HCT116 (cell line): Measurements from ENCODE around the gene TRO. TPM values are rescaled to one million over a fixed set of nuclear protein-coding genes. Genes with fewer than 3 reads are reported as not detected.

Experiments
- ATAC-seq: fragments of 200-7000 bp; cut with Tn5 transposase; 2 replicates; pipeline ENCODE4 v1.9.1; 2020; ENCODE audit warnings: mild to moderate bottlenecking, moderate library complexity
- BruUV-seq: library from RNA; stranded (reverse); fragments of 400-500 nt; replicated peaks from 2 replicates; lab custom pipeline; 2021; lab: Mats Ljungman, UMichigan
- CTCF ChIA-PET: fragments of 300-600 bp; sonication (Branson Sonifier 250); formaldehyde crosslinking; loops from one replicate; lab custom pipeline; 2021; ENCODE audit warnings: antibody characterized with exemption; lab: Charles Lee
- POLR2A ChIA-PET: fragments of 300-600, 350-600 bp; sonication (Branson Sonifier 250); formaldehyde crosslinking; loops from one replicate; lab custom pipeline; 2021; ENCODE audit warnings: antibody characterized with exemption; lab: Charles Lee
- RAD21 ChIA-PET, 2 experiments: fragments of 300-600 bp; sonication (Branson Sonifier 250); formaldehyde crosslinking; loops; one replicate each; lab custom pipeline; 2023; ENCODE audit warnings: low total read pairs in 2 of 2; ENCODE audit not compliant: uncharacterized antibody in 2 of 2, unreplicated experiment in 2 of 2, low non-redundant PET in 1 of 2; lab: Charles Lee
- DNase-seq: peaks from one replicate; pipeline ENCODE4 v3.0.0-alpha.2; 2010; ENCODE audit warnings: low read depth, low spot score
- H2AFZ ChIP-seq: fragments of 200-600 bp; shearing (Covaris generic), sonication (generic); 2 replicates; pipeline ENCODE4 v1.6.1; 2017; ENCODE audit warnings: low read depth, mixed run types, mixed read lengths, antibody characterized with exemption, low read length; ENCODE audit not compliant: poor library complexity, severe bottlenecking
- H3K27ac ChIP-seq: 2 replicates; pipeline ENCODE4 v1.5.1; 2012; ENCODE audit warnings: low read depth, low read length
- H3K27me3 ChIP-seq: fragments of 200-600 bp; sonication (generic); 2 replicates; pipeline ENCODE4 v1.6.1; 2016; ENCODE audit warnings: mixed run types, low read length, mixed read lengths; ENCODE audit not compliant: insufficient read depth
- H3K36me3 ChIP-seq, 2 experiments: fragments of 200-500 bp in 1 of 2; fragments of 200-600 bp in 1 of 2; sonication (Bioruptor generic) in 1 of 2; sonication (generic) in 1 of 2; 2 replicates each; pipeline versions ENCODE4 v1.5.1 to v1.6.1; 2014 to 2016; ENCODE audit warnings: low read length in 2 of 2, inconsistent platforms in 1 of 2, mixed read lengths in 1 of 2, mixed run types in 1 of 2; ENCODE audit not compliant: insufficient read depth in 2 of 2, control insufficient read depth in 1 of 2
- H3K4me1 ChIP-seq, 2 experiments: fragments of 200-600 bp in 1 of 2; sonication (generic) in 1 of 2; 2 replicates each; pipeline versions ENCODE4 v1.5.1 to v1.6.1; 2012 to 2017; ENCODE audit warnings: low read length in 2 of 2, inconsistent platforms in 1 of 2, mild to moderate bottlenecking in 1 of 2, mixed read lengths in 1 of 2, mixed run types in 1 of 2, moderate library complexity in 1 of 2; ENCODE audit not compliant: insufficient read depth in 2 of 2, control insufficient read depth in 1 of 2
- H3K4me2 ChIP-seq: fragments of 200-600 bp; sonication (generic); 2 replicates; pipeline ENCODE4 v1.6.1; 2017; ENCODE audit warnings: mixed run types, low read length, mixed read lengths
- H3K4me3 ChIP-seq, 2 experiments: fragments of 200-600 bp in 1 of 2; sonication (generic) in 1 of 2; replicated peaks in 1 of 2; 2 replicates each; pipeline ENCODE4 v1.5.1; 2011 to 2016; ENCODE audit warnings: low read length in 2 of 2, control low read depth in 1 of 2, low read depth in 1 of 2, mild to moderate bottlenecking in 1 of 2, mixed read lengths in 1 of 2, mixed run types in 1 of 2
- H3K79me2 ChIP-seq: fragments of 200-600 bp; sonication (generic); 2 replicates; pipeline ENCODE4 v1.6.1; 2017; ENCODE audit warnings: mild to moderate bottlenecking, mixed run types, low read length, moderate library complexity, mixed read lengths; ENCODE audit not compliant: insufficient read depth
- H3K9ac ChIP-seq: fragments of 200-600 bp; sonication (generic); 2 replicates; pipeline ENCODE4 v1.6.1; 2016; ENCODE audit warnings: low read length, mixed read lengths
- H3K9me2 ChIP-seq: fragments of 200-600 bp; sonication (generic), shearing (Covaris generic); 2 replicates; pipeline ENCODE4 v1.6.1; 2017; ENCODE audit warnings: mixed run types, mild to moderate bottlenecking, moderate library complexity; ENCODE audit not compliant: insufficient read depth
- H3K9me3 ChIP-seq, 2 experiments: fragments of 200-500 bp in 1 of 2; fragments of 200-600 bp in 1 of 2; sonication (Bioruptor generic) in 1 of 2; sonication (generic) in 1 of 2; 2 replicates each; pipeline ENCODE4 v1.6.1; 2014 to 2017; ENCODE audit warnings: low read length in 2 of 2, mixed read lengths in 2 of 2, inconsistent platforms in 1 of 2, low read depth in 1 of 2, mild to moderate bottlenecking in 1 of 2, mixed run types in 1 of 2, moderate library complexity in 1 of 2; ENCODE audit not compliant: control insufficient read depth in 1 of 2, insufficient read depth in 1 of 2
- H4K20me1 ChIP-seq: fragments of 200-600 bp; sonication (generic), shearing (Covaris generic); 2 replicates; pipeline ENCODE4 v1.6.1; 2017; ENCODE audit warnings: mixed run types, mild to moderate bottlenecking, moderate library complexity; ENCODE audit not compliant: insufficient read depth
- CEBPB ChIP-seq: IDR thresholded peaks from 2 replicates; pipeline ENCODE4 v1.6.1; 2012; ENCODE audit warnings: low read depth
- ELF1 ChIP-seq: IDR thresholded peaks from 2 replicates; pipeline ENCODE4 v1.6.1; 2012; ENCODE audit warnings: low read depth, borderline replicate concordance
- FOSL1 ChIP-seq: IDR thresholded peaks from 2 replicates; pipeline ENCODE4 v1.6.1; 2012; ENCODE audit warnings: low read depth
- POLR2A ChIP-seq: IDR thresholded peaks from 2 replicates; pipeline ENCODE4 v1.7.0; 2011; ENCODE audit warnings: borderline replicate concordance; ENCODE audit not compliant: insufficient read depth, insufficient read length; ENCODE audit errors: extremely low read depth
- RAD21 ChIP-seq: IDR thresholded peaks from 2 replicates; pipeline ENCODE4 v1.6.1; 2012; ENCODE audit warnings: low read depth, mild to moderate bottlenecking
- SP1 ChIP-seq: IDR thresholded peaks from 2 replicates; pipeline ENCODE4 v1.6.1; 2012; ENCODE audit warnings: low read depth
- SRF ChIP-seq: IDR thresholded peaks from 2 replicates; pipeline ENCODE4 v1.6.1; 2012; ENCODE audit warnings: low read depth
- YY1 ChIP-seq: IDR thresholded peaks from 2 replicates; pipeline ENCODE4 v1.6.1; 2011; ENCODE audit warnings: low read length, low read depth, moderate library complexity, mild to moderate bottlenecking; ENCODE audit not compliant: insufficient replicate concordance; ENCODE audit errors: extremely low read depth
- ZFX ChIP-seq: fragments of 450-650 bp; IDR thresholded peaks from 2 replicates; pipeline ENCODE4 v1.6.1; 2017
- intact Hi-C: fragments of 100-400 bp; cut with micrococcal nuclease; formaldehyde crosslinking; loops from 2 replicates; pipeline ENCODE4 v1.10.0; 2022
- total RNA-seq: library from RNA; stranded (reverse); gene quantifications from one replicate; pipeline ENCODE4 v1.2.1, GENCODE V29; 2021; ENCODE audit not compliant: unreplicated experiment
- TF ChIP-seq, protein P1 (sequence below), 3 experiments: fragments of 200-600 bp in 1 of 3; sonication (generic) in 1 of 3; IDR thresholded peaks in 2 of 3; conservative IDR thresholded peaks in 1 of 3; 2 replicates each; pipeline ENCODE4 v1.5.1; 2012 to 2017; ENCODE audit warnings: low read depth in 2 of 3, low read length in 2 of 3, antibody characterized with exemption in 1 of 3, borderline replicate concordance in 1 of 3, control low read depth in 1 of 3, mild to moderate bottlenecking in 1 of 3, mixed read lengths in 1 of 3, mixed run types in 1 of 3, moderate library complexity in 1 of 3; ENCODE audit not compliant: insufficient read depth in 1 of 3
- TF ChIP-seq, protein P2 (sequence below): IDR thresholded peaks from 2 replicates; pipeline ENCODE4 v1.6.1; 2012
- TF ChIP-seq, protein P3 (sequence below): IDR thresholded peaks from 2 replicates; pipeline ENCODE4 v1.6.1; 2011; ENCODE audit warnings: mild to moderate bottlenecking, low read length, moderate library complexity; ENCODE audit not compliant: insufficient replicate concordance; ENCODE audit errors: extremely low read depth

TRO gene
- total RNA-seq, 1 experiment from 2014 or later = 0.25 TPM

DNA sequence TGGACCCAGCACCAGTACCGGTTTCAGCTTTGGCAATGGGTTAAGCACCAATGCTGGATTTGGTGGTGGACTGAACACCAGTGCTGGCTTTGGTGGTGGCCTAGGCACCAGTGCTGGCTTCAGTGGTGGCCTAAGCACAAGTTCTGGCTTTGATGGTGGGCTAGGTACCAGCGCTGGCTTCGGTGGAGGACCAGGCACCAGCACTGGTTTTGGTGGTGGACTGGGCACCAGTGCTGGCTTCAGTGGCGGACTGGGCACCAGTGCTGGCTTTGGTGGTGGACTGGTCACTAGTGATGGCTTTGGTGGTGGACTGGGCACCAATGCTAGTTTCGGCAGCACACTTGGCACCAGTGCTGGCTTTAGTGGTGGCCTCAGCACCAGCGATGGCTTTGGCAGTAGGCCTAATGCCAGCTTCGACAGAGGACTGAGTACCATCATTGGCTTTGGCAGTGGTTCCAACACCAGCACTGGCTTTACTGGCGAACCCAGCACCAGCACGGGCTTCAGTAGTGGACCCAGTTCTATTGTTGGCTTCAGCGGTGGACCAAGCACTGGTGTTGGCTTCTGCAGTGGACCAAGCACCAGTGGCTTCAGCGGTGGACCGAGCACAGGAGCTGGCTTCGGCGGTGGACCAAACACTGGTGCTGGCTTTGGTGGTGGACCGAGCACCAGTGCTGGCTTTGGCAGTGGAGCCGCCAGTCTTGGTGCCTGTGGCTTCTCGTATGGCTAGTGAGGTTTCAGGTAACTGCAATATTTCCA, 9.8 kb downstream of the TRO start:
- ChIA-PET CTCF (no interaction called here), POLR2A (no interaction called here), RAD21 (no interaction called here)
- Histone ChIP-seq H4K20me1 (no peaks in the 10 kb centered on the region), H3K4me1 (no peaks in the 10 kb centered on the region), H3K27me3 (no peaks in the 10 kb centered on the region), H3K79me2 (no peaks in the 10 kb centered on the region), H3K9me3 (no peaks in the 10 kb centered on the region), H3K4me3 (no peak overlapping the region), H3K9ac (no peak overlapping the region), H3K9me2 (no peaks in the 10 kb centered on the region), H3K4me2 (no peak overlapping the region), H2AFZ (no peak overlapping the region), H3K27ac (no peak overlapping the region), H3K36me3 (no peaks in the 10 kb centered on the region)
- DNase-seq (no peak), ATAC-seq (no peak)
- no peak for TF ChIP-seq CEBPB
- TF ChIP-seq ELF1 = no peak
- TF ChIP-seq, protein P1, sequence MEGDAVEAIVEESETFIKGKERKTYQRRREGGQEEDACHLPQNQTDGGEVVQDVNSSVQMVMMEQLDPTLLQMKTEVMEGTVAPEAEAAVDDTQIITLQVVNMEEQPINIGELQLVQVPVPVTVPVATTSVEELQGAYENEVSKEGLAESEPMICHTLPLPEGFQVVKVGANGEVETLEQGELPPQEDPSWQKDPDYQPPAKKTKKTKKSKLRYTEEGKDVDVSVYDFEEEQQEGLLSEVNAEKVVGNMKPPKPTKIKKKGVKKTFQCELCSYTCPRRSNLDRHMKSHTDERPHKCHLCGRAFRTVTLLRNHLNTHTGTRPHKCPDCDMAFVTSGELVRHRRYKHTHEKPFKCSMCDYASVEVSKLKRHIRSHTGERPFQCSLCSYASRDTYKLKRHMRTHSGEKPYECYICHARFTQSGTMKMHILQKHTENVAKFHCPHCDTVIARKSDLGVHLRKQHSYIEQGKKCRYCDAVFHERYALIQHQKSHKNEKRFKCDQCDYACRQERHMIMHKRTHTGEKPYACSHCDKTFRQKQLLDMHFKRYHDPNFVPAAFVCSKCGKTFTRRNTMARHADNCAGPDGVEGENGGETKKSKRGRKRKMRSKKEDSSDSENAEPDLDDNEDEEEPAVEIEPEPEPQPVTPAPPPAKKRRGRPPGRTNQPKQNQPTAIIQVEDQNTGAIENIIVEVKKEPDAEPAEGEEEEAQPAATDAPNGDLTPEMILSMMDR (IDR thresholded peaks at IDR 0.05 in 2 of 3, conservative IDR thresholded peaks at IDR 0.05 in 1 of 3; ENCODE audit: borderline replicate concordance in 1 of 3, insufficient read depth in 1 of 3, low read depth in 2 of 3, low read length in 2 of 3) = no peak
- no peak for TF ChIP-seq SRF
- TF ChIP-seq SP1 = no peak
- TF ChIP-seq RAD21 = no peak
- TF ChIP-seq, protein P2, sequence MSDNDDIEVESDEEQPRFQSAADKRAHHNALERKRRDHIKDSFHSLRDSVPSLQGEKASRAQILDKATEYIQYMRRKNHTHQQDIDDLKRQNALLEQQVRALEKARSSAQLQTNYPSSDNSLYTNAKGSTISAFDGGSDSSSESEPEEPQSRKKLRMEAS = no peak
- no peak for TF ChIP-seq ZFX
- no peak for TF ChIP-seq FOSL1
- no peak for TF ChIP-seq YY1
- TF ChIP-seq POLR2A = no peak
- TF ChIP-seq, protein P3, sequence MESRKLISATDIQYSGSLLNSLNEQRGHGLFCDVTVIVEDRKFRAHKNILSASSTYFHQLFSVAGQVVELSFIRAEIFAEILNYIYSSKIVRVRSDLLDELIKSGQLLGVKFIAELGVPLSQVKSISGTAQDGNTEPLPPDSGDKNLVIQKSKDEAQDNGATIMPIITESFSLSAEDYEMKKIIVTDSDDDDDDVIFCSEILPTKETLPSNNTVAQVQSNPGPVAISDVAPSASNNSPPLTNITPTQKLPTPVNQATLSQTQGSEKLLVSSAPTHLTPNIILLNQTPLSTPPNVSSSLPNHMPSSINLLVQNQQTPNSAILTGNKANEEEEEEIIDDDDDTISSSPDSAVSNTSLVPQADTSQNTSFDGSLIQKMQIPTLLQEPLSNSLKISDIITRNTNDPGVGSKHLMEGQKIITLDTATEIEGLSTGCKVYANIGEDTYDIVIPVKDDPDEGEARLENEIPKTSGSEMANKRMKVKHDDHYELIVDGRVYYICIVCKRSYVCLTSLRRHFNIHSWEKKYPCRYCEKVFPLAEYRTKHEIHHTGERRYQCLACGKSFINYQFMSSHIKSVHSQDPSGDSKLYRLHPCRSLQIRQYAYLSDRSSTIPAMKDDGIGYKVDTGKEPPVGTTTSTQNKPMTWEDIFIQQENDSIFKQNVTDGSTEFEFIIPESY = no peak
- BruUV-seq = no TSS peak
- intact Hi-C loops = no loop called here
